ENCODE results near the gene PMEL. TPM values are rescaled to one million over a fixed set of nuclear protein-coding genes. Genes with fewer than 3 reads are reported as not detected.
"Not testable (repeated sequence)": the region's sequence is repeated elsewhere in the genome, so short reads cannot be mapped to it uniquely, and the experiment has no call there.

PMEL gene
- total RNA-seq, 1 donor from 2014 or later = 1.5 TPM

DNA sequence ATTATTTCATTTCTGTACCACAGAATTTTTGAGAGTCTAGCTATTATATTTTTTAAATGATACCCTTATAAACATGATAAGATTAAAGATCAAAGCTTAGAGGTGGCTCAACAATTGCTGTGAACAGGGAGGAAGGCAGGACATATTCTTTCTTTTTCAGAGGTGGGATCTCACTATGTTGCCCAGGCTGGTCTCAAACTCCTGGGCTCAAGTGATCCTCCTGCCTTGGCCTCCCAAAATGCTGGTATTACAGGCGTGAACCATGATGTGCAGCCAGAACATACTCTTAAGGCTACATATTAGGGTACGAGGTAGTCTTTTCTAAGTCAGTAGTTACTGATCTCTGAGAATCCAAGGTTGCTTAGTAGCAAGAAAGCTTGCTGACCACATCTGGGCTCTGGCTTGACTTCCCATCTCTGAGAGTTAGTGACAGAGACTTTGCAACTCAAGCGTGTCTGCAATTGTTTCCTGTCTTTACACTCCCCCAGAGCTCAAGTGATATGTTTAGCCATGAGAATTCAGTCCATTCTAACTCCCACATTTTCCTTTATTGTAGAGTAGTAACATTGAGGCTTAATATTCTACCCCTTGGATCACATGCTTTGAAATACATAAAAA lies 16.6 kb upstream of the PMEL start:
- no peak for DNase-seq

DNA sequence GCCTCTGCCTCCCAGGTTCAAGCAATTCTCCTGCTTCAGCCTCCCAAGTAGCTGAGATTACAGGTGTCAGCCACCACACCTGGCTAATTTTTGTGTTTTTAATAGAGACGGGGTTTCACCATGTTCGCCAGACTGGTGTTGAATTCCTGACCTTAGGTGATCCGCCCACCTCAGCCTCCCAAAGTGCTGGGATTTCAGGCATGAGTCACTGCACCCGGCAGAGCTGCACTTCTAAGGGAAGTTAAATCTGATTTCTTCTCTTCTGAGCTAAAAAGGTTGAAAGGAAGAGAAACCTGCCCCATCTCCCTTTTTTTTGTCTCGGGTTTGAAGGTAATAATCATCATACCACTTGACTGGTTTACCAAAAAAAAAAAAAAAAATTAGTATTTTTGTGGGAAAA lies 16.0 kb upstream of the PMEL start:
- DNase-seq = not testable (repeated sequence)

GRCh38 chr12:55979069-55979468 lies 13.2 kb upstream of the PMEL start:
- no peak for DNase-seq

DNA sequence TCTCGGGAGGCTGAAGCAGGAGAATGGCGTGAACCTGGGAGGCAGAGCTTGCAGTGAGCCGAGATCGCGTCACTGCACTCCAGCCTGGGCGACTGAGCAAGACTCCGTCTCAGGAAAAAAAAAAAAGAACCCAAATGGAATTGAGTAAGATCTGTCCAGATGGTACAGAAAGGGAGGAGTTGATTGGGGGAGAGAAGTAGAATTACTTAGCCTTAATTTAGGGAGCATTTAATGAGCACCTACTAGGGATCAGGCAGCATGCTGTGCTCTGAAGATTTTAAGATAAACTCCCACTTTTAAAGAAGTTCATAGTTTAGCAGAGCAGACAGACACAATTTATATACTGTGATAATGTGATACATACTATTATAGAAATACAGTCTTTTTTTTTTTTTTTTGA lies 12.6 kb upstream of the PMEL start:
- DNase-seq = no peak

GRCh38 chr12:55974308-55974730 lies 8.5 kb upstream of the PMEL start:
- peak; percentile 72 for DNase-seq

DNA sequence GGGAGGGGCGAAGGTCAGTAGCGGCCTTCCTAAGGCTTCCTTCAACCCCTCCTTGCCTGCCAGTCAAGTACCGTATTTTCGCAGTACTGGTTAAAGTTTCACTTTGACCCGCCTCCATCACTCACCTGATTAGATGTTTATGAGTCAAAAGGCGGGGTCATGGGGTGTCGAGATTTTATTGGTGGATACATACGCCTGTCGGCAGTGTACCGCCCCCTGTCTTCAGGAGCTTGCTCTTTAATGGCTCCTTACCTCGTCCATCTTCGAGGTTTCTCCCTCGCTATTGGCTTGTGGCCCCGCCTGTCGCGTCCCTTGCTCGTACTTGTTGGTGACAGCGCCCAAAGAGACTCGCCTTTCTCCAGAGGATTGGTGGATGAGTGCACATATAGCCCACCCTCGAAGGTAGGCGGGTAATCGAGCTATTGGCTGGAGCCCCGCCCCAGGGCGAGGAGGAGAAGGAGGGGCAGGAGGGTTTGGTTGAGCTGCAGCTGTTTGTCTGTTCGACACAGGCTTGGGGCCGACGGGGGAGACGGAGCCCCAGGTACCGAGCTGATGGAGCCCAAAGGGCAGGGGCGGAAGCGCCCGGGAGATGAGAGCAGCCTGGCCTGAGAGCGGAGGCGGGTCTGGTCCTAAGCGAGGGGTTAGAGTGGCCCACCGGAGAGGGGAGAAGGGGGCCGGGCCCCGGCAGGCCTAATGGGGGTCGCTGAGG lies 7.9 kb upstream of the PMEL start, which contains the start of gene RAB5B:
Gene RAB5B (plus strand): TSS at position 480 of the 709 bp plus-strand sequence. CDS start 12,883 bp downstream, outside the sequence.
- peak; percentile 100 for DNase-seq

- DNase-seq = no peak
Measured at GRCh38 chr12:55972911-55973598, 7.2 kb upstream of the PMEL start.

- DNase-seq = no peak
Measured at GRCh38 chr12:55972456-55972855, 6.6 kb upstream of the PMEL start.

GRCh38 chr12:55972042-55972441 lies 6.2 kb upstream of the PMEL start:
- peak; percentile 15 for DNase-seq

GRCh38 chr12:55970775-55971174 lies 4.9 kb upstream of the PMEL start:
- DNase-seq = peak; percentile 33

- DNase-seq = no peak
Measured at GRCh38 chr12:55969356-55969755, 3.5 kb upstream of the PMEL start.

DNA sequence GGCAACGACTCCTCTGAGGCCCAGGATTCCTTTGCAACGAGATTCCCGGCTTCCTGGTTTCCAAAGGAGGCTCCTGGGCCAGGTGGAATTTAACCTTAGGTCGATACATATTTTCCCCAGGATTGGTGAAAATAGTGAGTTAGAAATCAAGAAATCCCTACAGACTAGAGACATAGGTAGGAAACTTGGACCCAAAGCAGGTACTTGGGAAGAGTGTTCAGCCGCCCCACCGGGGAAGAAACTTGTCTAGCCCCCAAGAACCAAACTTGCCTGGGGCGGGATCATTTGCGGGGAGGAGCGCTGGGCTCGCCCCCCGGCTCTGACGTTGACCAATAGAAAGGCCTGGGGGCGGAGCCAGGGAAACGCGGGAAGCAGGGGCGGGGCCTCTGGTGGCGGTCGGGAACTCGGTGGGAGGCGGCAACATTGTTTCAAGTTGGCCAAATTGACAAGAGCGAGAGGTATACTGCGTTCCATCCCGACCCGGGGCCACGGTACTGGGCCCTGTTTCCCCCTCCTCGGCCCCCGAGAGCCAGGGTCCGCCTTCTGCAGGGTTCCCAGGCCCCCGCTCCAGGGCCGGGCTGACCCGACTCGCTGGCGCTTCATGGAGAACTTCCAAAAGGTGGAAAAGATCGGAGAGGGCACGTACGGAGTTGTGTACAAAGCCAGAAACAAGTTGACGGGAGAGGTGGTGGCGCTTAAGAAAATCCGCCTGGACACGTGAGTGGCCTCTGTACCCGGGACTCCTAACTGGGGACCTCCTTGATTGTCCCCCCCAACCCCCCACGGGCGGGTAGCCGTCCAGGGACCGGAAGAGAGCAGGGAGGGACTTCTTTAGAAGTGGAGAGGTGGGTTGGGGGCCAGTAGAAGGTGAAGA lies 803 bp upstream of the PMEL start, which contains the start of gene CDK2:
Gene CDK2 (plus strand): TSS at position 423 of the 874 bp plus-strand sequence. CDS start 179 bp downstream, at position 602.
- DNase-seq = peak; percentile 89

DNA sequence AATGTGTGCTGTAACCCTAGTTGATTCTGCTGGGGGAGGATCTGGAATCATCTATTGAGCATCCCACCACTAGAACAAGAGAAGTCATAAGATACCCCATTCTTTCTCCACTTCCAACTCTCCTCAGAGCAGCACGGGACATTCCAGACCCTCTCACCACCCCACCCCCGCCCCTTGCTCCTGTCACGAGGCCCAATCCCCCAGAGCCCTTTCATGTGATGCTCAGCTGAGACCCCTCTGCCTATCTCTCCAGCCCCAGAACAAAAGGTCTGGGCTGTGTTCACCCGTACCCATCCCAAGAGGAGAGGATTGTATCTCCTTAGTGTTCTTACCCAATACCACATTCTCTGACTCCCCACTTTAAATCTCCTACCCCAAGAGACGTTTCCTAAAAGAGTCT lies 602 bp downstream of the PMEL start:
- DNase-seq = no peak

- DNase-seq = no peak
Measured at GRCh38 chr12:55963760-55964159, 2.1 kb downstream of the PMEL start.

DNA sequence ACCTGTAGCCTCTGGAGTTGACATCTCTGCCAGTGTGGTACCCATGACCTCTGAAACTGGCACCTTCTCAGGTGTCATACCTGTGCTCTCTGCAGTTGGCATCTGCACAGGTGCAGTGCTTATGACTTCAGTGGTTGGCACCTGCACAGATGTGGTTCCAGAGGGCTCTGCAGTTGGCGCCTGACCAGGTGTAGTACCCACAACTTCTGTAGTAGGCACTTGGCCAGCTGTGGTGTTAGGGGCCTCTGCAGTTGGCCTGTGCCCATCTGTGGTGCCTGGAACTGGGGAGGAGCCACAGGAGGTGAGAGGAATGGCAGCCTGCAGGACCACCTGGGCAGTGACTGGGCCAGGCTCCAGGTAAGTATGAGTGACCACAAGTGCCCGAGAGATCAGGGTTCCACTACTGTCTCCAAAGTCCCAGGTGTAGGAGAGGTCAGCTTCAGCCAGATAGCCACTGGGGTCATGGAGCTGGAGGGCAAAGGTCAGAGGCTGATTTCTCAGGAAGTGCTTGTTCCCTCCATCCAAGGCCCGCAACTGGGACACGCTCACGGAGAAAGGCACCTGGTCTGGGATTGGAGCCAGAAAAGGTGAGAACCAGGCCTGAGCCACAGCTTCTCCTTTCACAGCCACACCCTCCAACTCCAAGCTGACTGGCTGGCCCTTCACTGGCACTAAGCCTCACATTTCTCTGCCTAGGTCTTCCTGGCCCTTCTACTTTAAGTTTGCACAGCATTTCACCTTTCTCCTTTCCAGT lies 8.6 kb downstream of the PMEL start:
- DNase-seq = no peak

DNA sequence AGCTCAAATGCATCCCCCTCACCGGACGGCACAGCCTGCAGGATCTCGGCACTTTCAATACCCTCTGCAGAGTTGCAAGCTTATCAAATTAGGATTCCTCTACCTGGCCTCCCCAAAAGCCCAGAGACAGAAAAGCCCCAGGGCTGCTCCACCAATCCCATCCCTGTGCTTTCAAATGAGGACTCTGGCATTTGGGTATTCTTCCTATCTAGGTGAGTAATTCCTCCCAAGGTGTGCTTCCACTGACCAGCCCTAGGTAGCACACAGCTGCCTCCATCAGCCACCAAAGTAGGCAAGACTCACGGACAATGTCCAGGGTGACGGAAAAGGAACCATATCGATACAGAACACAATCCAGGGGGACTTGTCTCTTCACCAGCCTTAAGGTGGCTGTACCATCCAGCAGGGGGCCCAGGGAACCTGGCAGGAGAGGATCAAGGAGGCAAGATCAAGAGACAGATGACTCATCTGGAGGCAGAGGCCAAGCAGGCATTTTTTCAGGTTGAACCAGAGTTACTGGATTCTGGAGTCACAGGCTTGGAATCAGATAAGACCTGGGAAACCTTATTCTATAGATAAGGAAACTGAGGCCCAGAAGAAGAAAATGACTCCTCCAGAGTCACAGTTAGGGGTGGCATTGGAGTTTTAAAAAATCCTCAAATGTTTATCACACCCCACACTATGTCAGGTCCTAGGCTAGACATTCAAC lies 9.9 kb downstream of the PMEL start:
- DNase-seq = peak; percentile 70

- DNase-seq = no peak
Measured at GRCh38 chr12:55955344-55955743, 10.5 kb downstream of the PMEL start.

- no peak for DNase-seq
Measured at GRCh38 chr12:55946553-55946952, 19.3 kb downstream of the PMEL start.

- no peak for DNase-seq
Measured at GRCh38 chr12:55942577-55943136, 23.2 kb downstream of the PMEL start.

GRCh38 chr12:55942055-55942454 lies 23.8 kb downstream of the PMEL start:
- DNase-seq = no peak
